Neural cell (in vitro differentiated cells): ENCODE measurements around the gene PROC.

Experiments
- CTCF ChIP-seq: fragments of 450-650 bp; IDR thresholded peaks from 2 replicates; pipeline ENCODE4 v1.5.1; 2014; ENCODE audit warnings: antibody characterized with exemption, mild to moderate bottlenecking, moderate library complexity; ENCODE audit not compliant: poor library complexity, severe bottlenecking
- EZH2 ChIP-seq: fragments of 200-600, 300-800 bp; shearing (Covaris generic), sonication (generic); IDR thresholded peaks from 2 replicates; pipeline ENCODE4 v1.6.1; 2014; ENCODE audit warnings: antibody characterized with exemption, low read length, borderline replicate concordance, mild to moderate bottlenecking; ENCODE audit not compliant: insufficient read depth, poor library complexity, severe bottlenecking

- TF ChIP-seq CTCF (peak; percentile 70), EZH2 (no peak)
These were observed 2.4 kb upstream of the PROC start for GRCh38 chr2:127415593-127416505.
